NCI-H748 (cell line): ENCODE results near the gene ECSIT.

Source experiments
- DNase-seq: peaks from one replicate; lab custom pipeline; 2025; ENCODE audit not compliant: unreplicated experiment; lab: John Stamatoyannopoulos, UW

The ECSIT gene

GRCh38 chr19:11551603-11552235, 22.8 kb upstream of the ECSIT start:
- no peak for DNase-seq

- no peak for DNase-seq
Observed at GRCh38 chr19:11550265-11550664, 21.3 kb upstream of the ECSIT start.

DNA sequence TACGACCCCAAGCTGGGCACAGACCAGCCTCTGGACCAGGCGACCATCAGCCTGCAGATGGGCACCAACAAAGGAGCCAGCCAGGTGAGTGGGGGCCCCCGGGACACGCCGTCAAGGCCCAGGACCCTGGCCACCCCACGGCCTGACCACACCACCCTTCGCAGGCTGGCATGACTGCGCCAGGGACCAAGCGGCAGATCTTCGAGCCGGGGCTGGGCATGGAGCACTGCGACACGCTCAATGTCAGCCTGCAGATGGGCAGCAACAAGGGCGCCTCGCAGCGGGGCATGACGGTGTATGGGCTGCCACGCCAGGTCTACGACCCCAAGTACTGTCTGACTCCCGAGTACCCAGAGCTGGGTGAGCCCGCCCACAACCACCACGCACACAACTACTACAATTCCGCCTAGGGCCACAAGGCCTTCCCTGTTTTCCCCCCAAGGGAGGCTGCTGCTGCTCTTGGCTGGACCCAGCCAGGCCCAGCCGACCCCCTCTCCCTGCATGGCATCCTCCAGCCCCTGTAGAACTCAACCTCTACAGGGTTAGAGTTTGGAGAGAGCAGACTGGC, 20.5 kb upstream of the ECSIT start:
- DNase-seq = no peak

DNA sequence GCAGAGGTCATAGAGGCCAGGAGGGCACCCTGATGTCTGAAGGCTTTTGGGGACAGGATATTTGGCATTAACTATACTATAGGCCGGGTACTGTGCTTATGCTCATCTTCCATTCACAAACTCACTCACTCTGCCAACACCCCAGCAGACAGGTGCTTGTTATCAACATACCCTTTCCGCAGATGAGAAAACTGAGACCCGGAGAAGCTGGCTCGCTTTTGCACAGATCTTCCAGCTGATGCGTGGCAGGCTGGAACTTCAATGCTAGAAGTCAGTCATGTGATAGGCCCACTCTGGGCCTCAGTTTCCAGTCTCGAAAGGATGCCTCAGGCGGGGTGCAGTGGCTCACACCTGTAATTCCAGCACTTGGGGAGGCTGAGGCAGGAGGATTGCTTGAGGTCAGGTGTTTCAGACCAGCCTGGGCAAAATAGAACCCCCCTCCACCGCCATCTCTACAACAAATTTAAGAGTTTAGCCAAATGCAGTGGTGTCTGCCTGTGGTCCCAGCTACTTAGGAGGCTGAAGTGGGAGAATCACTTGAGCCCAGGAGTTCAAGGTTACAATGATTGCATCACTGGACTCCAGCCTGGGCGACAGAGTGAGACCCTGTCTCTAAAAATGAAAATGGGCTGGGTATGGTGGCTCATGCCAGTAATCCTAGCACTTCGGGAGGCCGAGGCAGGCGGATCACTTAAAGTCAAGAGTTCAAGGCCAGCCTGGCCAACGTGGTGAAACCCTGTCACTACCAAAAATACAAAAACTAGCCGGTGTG, 19.2 kb upstream of the ECSIT start:
- DNase-seq = no peak

DNA sequence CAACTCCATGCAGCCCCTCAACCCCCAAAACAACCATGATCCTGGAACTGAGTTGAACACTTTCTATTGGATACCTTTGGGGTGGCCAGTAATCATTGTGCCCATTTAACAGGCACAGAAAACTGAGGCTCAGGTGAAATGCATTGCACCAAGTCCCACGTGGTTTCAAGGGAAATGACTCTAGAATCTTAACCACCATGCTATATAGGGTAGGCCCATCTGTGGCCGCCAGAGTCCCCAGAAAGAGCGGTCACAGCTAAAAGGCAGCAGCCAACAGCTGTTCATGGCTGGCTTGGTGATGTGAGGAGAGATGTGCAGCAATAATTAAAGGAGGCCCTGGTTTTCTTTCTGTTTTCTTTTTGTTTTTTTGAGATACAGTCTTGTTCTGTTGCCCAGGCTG, 12.3 kb upstream of the ECSIT start:
- DNase-seq = no peak

DNA sequence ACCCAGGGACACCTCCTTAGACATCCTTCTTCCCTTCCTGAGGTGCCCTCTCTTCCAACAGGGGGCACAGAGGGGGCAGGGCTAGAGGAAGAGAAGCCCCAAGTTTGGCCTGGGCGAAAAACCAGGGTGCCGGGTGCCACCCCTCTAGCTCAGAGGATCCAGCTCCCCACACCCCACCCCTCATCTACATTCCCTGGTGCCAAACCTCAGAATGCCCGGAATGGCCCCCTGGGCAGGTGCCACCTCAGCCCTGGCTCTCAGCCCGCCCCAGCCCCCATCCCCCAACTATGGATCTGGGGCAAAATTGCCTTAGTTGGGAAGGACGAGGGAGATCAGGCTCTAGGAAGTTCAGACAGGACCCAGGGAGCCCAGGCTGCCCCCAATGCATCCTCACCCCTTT, 11.7 kb upstream of the ECSIT start:
- no peak for DNase-seq

- peak; percentile 23 for DNase-seq
Observed at GRCh38 chr19:11539495-11540365, 10.8 kb upstream of the ECSIT start.

DNA sequence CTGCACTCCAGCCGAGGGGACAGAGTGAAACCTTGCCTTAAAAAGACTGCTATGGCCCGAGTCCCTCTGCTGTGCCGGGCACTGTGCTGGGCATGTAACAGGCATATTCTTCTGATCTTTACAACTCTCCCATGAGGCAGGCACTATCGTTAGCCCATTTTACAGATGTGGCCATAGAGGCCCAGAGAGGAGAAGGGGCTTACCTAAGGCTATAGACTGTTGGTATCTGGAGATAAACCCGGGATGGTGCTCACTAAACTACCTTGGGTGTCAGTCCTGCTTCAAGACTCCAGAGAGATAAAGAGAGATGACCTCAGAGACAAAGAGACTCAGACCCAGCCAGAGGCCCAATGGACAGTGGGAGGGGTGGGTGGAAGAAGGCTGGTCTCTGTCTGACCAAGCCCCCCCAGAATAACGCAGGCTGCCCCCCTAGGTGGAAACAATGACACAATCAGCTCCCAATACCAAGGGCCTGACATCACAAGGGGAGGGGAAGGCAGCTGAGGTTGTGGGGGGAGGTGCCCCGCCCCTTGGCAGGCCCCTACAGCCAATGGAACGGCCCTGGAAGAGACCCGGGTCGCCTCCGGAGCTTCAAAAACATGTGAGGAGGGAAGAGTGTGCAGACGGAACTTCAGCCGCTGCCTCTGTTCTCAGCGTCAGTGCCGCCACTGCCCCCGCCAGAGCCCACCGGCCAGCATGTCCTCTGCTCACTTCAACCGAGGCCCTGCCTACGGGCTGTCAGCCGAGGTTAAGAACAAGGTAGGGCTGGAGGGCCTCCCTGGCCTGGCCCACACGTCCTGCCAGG, 9.5 kb upstream of the ECSIT start, which contains the start of gene CNN1:
Gene CNN1 (plus strand): TSS at position 620 of the 805 bp plus-strand sequence. CDS start 77 bp downstream, at position 697.
- no peak for DNase-seq

DNA sequence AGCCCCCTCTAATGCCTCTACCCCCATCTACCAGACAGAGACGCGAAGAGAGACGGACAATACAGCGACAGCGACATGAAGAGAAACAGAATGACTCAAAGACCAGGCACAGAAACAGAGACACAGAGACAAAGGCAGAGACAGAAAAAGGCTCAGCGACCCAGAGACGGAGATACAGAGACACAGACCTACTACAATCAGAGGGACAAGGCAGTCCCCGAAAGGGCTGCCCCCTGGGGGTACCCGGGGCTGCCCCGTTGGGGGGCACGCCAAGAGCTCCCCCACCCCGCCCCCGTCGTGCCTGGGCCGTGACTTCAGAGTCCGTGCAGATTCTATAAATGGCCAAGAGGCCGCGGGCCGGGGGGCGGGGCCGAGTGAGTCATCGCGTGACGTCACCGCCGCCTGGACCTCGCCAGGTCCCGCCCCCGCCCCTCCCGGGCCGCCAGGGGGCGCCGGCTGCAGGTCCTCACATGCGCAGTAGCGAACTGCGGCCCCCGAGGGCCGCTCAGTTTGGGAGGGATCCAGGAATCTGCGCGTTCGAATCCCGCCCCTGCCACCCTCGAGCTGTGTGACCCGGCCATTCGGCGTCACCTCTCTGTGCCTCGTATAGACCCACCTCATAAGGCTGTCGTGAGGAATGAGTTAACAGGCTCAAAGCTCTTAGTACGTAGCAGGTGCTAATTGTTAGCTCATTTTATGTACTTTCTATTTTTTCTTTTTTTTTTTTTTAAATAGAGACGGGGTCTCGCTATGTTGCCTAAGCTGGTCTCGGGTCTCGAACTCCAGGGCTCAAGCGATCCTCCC, 7.1 kb upstream of the ECSIT start:
- peak; percentile 81 for DNase-seq

GRCh38 chr19:11534948-11535347, 6.0 kb upstream of the ECSIT start:
- DNase-seq = no peak

DNA sequence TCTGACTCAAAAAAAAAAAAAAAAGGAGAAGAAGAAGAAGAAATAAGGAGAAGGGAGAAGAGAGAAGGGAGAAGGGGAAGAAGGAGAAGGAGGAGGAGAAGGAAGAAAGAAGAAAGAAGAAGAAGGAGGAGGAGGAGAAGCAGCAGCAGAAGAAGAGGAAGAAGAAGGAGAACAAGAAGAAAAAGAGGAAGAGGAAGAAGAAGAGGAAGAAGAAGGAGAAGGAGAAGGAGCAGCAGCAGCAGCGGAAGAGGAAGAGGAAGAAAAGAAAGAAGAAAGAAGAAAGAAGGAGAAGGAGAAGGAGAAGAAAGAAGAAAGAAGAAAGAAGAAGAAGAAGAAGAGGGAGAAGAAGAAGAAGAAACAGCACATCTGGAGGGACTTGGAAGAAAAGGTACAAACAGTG, 5.6 kb upstream of the ECSIT start:
- DNase-seq = no peak

DNA sequence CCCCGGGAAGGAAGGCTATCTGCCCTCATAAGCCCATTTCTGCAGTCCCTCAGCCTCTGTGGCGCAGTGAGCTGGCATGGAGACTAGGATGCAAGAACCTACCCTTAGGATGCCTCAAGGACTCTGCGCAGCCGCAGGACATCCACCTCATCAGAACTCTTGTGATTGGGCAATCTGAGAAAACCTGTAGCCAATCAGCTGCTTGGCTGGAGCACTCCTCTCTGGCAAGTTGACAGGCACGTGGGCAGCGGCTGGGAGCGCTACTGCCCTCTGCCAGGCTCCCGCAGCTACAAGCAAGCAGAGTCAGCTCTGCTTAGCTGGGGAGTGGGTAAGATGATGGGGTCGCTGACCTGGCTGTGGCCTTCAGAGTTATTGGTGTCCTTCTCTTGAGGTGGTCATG, 1.5 kb upstream of the ECSIT start:
- peak; percentile 77 for DNase-seq

GRCh38 chr19:11519138-11519537, 9.8 kb downstream of the ECSIT start:
- DNase-seq = no peak

- DNase-seq = no peak
Observed at GRCh38 chr19:11513946-11514345, 15.0 kb downstream of the ECSIT start.

DNA sequence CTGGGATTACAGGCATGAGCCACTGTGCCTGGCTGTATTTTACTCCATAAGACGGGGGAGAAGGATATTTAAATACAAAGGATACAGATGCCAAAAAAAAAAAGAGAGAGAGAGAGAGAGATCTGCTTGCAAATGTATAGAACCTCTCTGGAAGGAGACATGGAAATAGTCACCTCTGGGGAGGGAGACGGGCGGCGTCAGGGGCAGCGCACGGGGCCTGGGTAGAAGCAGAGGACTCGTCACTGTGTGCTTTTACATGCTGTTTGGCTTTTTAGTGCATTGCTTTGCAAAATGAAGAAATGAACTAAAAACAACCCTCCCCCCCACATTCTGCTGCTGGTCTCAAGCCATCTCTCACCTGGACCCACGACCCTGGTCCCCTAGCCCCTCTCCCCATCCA, 18.5 kb downstream of the ECSIT start:
- DNase-seq = no peak

GRCh38 chr19:11507370-11508078, 21.4 kb downstream of the ECSIT start:
- DNase-seq = no peak

GRCh38 chr19:11506967-11507366, 22.0 kb downstream of the ECSIT start:
- no peak for DNase-seq

- no peak for DNase-seq
Observed at GRCh38 chr19:11506101-11506555, 22.8 kb downstream of the ECSIT start.

- peak; percentile 93 for DNase-seq
Observed at GRCh38 chr19:11505504-11506100, 23.3 kb downstream of the ECSIT start, which contains the start of gene ZNF653. ZNF653 (minus strand) TSS chr19:11505839; CDS start chr19:11505786, 53 bp downstream.
